DMS114 treated with DMSO at 0.1 percent for 48 hours (cell line): ENCODE data around the gene MBTD1.

ENCODE experiments used
- DNase-seq: peaks from one replicate; lab custom pipeline; 2025; ENCODE audit not compliant: unreplicated experiment; lab: John Stamatoyannopoulos, UW

Gene MBTD1

GRCh38 chr17:51152766-51153209 is 107.1 kb downstream of the MBTD1 start:
- no peak for DNase-seq

- DNase-seq = no peak
These were observed 108.9 kb downstream of the MBTD1 start for GRCh38 chr17:51150932-51151331.

GRCh38 chr17:51149163-51149562 is 110.7 kb downstream of the MBTD1 start:
- DNase-seq = no peak

- no peak for DNase-seq
These were observed 112.2 kb downstream of the MBTD1 start for GRCh38 chr17:51147650-51148049.

- no peak for DNase-seq
These were observed 115.4 kb downstream of the MBTD1 start for GRCh38 chr17:51144266-51145022.

- no peak for DNase-seq
These were observed 117.3 kb downstream of the MBTD1 start for GRCh38 chr17:51142597-51142996.

- no peak for DNase-seq
These were observed 123.9 kb downstream of the MBTD1 start for GRCh38 chr17:51135956-51136355.

GRCh38 chr17:51133365-51133764 is 126.5 kb downstream of the MBTD1 start:
- DNase-seq = no peak

GRCh38 chr17:51132964-51133319 is 126.9 kb downstream of the MBTD1 start:
- DNase-seq = no peak

- DNase-seq = no peak
These were observed 131.8 kb downstream of the MBTD1 start for GRCh38 chr17:51128076-51128475.
